Activated CD4-positive, alpha-beta T cell treated with anti-CD3 and anti-CD28 coated beads, Interleukin-2, amount 50 U/mL, for 24 hours (primary cell): ENCODE results near the gene SERGEF.

Source experiments
- DNase-seq, 2 donors: peaks; one replicate each; pipeline ENCODE4 v3.0.0-alpha.2; 2020; ENCODE audit warnings: low read depth in 1 of 2, low spot score in 1 of 2

SERGEF gene

DNA sequence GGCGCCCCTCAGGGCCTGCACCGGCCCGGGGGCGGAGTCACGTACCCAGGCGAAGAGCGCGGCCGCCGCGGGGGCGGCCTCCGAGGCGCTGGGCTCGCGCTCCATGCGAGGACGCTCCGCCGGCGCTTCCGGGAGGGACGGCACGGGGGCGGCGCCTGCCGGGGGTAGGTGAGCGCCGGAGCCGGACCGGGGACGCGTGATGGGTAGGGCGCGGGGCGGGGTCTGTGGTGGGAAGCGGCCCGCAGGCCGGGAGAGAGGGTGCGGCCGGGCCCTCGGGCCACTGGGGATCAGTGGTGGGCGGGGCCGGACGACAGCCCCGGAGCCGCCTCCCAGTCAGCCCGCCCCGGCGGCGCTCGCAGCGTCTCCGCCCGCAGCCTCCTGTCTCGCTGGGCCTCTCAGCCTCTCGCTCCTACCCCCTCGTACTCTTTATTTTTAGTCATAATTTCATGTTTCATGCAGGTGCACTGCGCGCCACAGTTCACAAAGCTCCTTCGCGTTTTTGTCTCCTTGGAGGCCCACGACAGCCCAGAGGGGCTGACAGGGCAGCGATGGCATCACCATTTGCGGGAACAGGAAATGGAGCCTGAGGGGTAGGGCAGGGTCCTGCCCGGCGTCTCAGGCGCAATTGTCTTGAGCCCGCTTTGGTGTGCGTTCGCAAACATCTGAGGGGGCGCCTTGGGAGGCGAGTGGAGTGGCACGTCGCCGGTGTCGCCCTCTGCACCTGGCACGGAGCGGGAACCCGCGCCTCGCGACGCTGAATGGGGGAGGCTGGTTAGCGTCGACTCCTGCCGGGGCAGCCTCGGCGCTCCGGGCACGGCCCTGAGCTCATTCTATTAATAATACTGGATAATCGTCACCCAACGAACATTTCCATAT, at the start of gene SERGEF:
Gene SERGEF (minus strand): TSS at position 142 of the 876 bp plus-strand sequence. CDS start 37 bp downstream, at position 105.
- DNase-seq: peak; percentile 77 to 91

DNA sequence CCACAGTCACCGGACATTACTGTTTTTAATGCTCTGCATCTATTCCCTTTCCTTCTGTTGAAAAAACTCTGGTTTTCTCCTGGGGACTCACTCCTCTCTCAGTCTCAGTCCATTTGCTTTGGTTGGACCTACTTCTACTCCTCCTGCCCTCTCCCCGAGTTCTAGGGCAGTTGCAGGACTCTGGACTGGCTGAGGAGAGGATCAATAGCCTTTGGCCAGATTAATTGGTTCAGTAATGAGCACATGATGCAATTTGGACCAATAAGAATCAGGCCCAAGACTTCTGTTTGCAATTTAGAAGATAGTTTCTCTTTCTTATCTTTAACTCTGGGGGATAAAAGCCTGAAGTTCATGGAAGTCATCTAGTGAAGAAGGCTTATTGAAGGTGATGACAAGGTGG, 48.5 kb upstream of the SERGEF start:
- no peak for DNase-seq

DNA sequence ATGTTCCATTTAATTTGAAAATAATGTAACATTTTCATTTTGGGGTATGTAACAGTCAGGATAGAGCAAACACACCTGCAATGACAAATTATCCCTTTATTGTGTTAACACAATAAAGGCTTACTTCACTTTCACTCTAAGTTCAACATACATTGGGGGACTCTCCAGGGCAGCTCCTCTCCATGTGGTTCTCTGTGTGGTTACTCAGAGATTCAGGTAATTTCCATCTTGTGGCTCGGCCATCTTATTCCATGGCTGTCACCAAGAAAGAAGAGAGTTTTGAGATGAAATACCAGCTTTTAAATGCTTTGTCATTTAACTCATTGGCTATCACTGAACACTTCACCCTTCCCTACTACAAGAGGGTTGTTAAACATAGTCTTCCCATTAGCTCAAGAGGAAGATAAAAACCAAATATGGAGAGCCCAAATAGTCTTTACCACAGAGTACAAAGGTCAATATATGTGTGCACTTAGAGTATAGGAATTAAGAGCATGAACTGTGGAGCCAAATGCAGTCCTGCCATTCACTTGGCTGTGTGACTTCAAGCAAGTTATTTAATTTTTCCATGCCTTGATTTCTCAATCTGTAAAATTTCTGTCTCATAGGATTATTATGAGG, 43.8 kb upstream of the SERGEF start:
- no peak for DNase-seq

DNA sequence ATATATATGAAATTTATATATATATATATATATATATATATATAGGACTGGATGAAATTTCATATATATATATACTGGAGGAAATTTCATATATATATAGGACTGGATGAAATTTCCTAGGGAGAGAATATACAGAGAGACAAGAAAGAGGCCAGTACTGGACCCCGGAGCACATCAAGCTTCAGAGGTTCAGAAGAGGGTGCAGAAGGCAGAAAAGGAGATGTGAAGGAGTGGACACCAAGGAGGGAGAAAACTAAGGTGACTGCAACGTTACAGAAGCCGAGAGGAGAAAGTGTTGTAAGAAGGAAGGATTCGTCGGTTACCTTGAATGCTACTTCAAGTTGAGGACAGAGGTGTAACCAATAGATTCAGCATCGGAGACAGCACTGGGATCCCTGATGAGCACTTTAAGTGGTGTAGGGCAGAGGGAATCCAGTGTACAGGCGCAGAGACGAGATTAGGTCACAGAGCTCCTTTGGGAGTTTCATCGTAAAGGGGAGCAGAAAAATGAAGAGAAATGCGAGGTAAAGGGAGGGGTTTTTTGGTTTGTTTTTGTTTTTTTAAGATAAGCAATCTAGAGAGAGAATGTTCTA, 41.8 kb upstream of the SERGEF start:
- no peak for DNase-seq

DNA sequence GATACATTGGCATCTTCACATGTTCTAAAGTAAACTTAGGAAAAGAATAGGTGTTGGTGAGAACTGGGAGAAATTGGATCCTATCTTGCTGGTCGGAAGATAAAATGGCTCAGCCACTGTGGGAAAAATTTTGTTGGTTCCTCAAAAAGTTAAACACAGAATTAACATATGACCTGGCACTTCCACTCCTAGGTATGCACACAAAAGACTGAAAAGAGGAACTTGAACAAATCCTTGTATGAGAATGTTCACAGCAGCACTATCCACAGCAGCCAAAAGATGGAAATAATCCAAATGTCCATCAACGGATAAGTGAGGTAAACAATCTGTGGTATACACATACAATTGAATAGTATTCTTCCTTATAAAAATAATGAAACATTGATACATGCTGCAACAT, 38.0 kb upstream of the SERGEF start:
- DNase-seq: no peak

DNA sequence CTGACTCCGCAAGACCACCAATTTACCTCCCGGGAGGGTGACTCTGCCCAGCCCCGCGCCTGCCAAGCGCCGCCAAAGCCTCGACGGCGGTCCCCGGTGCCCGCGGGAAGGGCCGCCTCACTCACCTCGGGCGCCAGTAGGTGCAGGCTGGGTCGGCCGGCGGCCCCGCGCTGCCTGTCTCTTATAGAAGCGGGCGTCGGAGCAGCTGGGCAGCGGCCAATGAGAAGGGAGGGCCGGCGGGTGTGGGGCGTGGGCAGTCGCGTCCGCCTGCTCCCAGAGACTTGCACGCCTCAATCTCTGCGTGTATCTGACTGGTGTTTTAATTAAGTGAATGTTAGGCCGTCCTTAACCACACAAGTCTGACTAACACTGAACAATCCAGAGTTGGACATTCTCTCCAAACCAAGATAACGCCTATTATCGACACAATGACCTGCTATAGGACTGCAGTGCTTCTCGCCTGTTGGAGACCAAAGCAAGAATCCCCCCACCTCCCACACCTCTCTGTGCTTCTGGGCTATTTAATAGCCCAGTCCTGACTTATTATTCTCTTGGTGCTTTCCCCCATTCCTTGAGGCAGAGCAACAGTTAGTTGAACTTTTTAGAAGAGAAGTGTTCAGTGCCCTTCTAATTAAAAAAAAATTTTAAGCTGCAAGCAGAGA, 33.4 kb upstream of the SERGEF start, which contains the start of gene TPH1:
Gene TPH1 (minus strand): TSS at position 154 of the 662 bp plus-strand sequence. CDS start 5,507 bp downstream, outside the sequence.
- DNase-seq: no peak

DNA sequence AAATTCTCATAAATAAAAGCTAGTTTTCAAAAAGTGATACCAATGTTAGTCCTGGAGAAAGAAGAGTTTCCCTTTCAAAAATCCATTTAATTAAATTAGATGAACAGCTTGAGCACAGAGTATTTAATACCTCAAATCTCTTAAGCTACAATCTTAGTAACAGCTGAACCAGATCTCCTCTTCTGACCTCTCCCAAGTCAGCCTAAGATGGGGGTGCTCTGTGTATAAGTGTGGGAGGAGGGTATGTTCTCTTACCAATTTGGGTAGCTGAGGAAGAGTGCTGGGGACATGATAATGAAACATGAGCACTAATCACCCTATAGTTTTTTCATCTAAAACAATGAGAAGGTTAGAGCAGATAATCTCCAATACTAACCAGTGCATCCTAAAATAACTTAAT, 23.6 kb upstream of the SERGEF start:
- no peak for DNase-seq

DNA sequence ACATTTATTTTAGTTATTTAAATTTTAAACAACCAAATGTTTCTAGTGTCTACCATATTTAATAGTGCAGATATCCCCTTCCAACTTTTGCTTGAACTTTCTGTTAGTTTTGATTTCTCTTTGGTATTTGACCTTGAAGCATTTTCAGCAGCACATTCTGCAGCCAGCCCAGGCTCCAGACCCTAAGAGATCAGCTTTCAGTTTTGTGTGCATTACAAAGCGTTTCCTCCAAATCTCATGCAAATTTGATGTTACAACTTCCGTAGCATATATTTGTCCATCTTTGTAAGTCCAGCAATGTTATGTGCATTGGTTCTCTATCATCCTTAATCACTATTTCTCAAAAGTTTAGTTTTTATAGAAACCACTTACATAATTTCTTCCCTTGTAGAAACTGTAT, 14.6 kb upstream of the SERGEF start:
- no peak for DNase-seq

DNA sequence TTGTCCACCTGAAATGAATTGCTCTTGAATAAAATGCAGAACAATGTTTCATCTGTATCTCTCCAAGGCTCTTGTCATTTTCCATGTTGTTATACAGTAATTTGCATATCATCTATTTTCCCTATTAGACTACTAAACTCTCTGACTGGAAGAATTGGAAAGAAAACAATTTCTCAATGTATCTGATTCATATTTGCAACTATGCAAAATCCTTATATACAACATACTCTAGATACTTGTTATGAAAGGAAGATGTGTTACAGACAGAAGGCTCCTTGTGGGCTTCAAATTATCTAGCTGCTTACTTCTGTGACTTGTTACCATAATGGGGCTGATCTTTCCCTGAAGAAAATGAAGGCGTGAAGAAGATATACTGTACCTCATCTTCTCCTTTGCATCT, 9.6 kb upstream of the SERGEF start:
- no peak for DNase-seq

DNA sequence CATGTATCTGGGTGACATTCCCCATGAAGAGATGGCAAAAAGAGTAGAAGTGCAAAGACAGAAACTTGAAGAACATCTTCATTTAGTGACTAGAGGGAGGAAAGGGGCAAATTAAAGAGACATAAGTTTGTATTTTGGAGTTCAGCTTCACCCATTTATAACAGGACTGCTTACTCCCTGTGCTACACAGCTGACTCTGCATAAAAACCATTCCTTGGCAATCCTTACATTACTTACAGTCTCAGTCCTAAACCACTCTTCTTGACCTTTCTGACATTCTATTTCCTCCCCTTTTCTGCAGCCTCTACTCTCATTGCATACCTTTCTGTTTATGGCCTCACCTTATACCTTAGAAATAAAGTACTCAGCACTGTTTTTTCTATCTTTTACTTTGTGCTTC, 6.8 kb upstream of the SERGEF start:
- DNase-seq: no peak

DNA sequence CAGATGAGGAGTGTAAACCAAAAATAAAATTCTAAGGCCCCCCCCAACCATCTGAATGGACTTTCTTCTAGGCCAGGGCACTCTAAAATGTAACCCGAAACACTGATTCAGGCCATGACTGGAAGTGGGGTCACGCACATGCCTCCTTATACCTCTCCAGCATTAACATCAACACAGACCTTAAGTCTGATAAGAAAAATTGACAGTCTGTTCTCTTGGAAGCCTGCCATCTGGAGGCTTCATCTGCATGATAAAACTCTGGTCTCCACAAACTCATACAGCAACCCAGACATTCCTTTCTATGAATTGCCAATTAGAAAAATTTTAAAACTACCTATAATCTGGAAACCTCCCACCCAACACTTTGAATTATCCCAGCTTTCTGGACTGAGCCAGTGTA, 3.9 kb upstream of the SERGEF start:
- DNase-seq: no peak

DNA sequence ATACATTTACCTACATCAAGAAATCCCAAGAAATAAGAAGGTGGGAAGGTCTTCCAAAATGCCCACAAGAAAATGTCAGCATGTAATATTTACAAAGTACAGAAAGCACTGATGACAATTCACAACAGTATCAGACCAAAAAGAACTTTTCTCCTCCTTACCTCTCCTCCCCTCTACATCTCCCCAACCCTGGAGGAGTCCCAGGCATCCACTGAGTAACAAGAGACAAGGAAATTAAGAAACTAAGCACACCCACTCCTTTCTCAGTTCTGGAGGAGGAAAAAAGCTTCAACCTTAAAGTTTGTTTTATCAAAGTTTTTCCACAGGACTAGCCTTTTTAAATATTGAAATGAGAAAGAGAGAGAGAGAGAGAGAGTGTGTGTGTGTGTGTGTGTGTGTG, 2.0 kb upstream of the SERGEF start:
- no peak for DNase-seq

DNA sequence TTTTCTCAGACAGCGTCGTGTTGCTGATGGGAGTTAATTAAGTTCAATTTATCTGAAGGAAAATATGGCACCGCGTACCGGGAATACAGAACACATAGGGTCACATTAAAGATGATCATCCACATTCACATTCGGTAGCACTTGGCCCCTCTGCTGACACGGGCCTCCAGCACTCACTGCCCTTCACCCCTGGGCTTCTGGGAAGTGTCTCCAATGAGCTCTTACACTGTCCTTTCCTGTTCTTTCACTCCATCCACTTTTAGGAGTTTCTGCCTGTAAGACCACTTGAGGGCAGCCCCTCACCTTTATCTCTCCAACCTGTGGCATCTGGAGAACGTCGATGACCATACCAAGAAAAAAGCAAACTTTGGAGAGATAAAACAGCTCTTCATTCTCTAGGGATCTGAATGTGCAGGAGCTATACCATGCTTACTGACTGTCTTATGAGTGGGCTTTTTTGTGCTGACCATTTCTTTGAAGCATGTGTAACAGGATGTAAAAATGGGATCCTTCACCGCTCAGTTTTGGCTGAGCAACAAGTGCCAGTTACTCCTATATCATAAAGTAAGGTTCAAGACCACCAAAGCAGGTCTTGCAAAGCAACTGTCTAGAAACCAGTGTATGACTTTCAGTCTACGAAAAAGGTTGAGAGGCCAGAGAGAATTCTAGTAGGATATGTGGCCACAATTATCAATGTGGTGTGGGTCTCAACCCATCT, 1.1 kb upstream of the SERGEF start:
- no peak for DNase-seq

DNA sequence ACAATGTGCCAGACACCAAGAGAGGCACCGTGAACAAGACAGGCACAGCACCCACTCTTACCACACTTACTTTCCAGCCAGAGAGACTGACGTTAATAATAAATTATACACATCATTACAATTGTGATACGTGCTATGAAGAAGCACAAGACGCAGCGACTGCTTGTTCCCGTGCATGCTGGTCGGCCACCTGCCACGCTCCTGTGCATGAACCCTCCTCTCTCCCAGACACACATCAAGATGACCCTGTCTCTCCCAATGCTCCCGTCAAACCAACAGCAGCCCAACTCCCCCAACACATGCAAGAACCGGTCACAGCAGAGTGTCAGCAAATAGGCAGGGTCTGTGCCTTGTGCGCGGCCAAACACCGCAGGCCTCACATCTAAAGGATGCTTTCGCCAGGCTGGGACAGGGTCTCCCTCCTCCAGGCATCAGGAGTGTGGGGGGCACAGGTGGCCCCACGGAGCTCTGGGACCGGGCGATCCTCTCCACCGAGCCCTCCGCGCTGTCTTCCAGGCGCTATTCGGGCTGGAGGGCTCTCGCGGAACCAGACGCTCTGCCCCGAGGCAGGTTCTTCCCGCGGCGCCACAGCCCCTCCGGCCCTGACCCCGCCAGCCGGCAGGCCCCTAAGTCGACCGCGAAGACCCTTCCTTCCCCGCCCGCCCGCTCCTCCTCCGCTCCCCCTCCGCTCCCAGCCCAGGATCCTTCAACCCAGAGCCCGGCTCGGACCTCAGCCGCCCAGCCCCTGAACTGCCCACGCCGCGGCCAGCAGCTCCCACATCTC, 533 bp downstream of the SERGEF start:
- DNase-seq: peak in 1 of 2 donors; percentile 3

DNA sequence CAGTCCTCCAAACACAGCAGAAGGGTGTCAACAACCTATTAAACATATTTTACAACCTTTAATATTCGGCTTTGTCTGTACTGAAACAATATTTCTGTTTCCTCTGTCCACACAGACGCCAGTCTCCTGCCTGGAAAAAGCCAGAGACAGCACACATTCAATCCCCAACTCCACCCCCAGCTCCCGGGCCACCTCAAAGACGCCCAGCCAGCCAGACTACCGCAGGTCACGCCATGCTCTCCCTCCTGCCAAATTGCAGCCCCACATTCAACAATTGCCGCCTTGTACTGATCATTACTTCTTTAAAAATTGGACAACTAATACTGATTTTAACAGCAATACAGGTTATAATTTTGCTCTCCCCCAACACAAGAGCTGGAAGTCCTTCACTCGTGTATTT, 1.2 kb downstream of the SERGEF start:
- no peak for DNase-seq

DNA sequence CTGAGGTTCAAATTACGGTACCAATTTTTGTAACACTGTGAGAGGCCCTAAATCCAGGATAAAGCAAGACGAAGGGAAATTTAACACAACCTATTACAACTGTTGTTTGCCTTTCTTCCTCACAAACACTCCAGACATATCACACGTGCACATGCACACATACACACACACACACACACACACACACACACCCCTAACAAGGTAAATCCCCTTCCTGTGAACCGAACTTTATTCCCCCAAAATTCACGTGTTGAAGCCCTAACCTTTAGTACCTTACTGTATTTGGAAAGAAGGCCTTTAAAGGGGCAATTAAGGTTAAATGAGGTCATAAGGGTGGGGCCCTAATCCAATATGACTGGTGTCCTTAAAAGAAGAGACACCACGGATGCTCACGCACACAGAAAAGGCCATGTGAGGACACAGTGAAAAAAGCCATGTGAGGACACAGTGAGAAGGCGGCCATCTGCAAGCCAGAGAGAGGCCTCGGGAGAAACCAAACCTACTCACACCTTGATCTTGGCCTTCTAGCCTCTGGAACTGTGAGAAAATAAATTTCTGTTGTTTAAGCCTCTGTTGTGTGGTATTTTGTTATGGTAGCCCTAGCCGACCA, 1.8 kb downstream of the SERGEF start:
- no peak for DNase-seq

DNA sequence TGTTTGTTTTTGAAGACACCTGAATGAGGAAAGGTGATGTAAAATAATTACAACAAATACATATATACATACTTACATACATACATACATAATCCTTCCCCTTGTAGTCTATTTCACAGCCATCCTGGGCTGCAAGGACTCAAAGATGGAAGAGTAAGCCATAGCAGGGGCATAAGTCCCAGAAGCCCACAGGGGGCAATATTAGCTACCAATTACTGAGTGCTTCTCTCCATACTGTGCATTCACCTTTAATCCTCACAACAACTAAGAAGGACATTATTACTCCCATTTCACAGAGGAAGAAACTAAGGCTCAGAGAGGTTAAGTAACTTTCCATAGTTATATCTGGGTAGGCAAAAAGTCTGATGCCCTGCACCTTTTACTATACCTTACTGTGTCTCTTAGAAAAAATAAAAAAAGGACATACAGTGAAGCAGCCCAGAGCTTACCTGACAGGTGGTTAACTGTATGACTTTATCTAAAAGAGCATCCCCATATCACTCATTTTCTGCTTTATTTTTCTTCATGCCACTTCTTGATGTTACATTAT, 2.7 kb downstream of the SERGEF start:
- DNase-seq: no peak

DNA sequence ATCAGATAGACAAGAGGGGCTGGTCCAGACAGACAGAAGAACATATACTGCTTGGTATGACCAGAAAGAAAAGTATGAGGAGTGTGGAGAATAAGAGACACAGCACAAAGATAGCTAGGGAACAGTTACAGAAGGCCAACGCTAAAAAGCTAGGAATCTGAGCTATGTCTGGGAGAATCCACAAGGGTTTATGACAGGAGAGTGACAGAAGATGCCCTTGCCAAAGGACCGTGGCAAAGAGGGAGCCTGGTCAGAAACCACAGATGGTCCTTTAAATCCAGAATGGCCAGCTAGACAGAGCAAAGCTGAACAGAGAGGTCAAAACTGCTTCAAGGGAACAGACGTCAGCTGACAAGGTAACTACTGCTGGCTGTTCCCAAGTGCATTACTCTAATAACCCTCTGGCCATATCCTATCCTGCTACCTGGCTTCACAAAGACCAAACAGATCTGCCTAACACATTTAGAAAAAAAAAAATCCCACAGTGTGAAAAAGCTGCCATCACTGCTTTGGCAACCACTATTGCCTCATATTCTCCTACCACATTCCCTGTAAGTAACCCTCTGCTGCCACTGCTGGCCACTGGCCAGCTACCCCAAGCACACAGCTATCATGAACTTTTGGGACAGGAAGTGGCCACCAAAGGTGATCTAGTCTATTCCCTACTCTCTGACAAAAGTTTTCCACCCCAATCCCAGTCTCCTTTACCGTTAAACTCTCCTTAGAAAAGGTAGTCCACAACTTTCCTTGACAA, 7.3 kb downstream of the SERGEF start:
- no peak for DNase-seq

DNA sequence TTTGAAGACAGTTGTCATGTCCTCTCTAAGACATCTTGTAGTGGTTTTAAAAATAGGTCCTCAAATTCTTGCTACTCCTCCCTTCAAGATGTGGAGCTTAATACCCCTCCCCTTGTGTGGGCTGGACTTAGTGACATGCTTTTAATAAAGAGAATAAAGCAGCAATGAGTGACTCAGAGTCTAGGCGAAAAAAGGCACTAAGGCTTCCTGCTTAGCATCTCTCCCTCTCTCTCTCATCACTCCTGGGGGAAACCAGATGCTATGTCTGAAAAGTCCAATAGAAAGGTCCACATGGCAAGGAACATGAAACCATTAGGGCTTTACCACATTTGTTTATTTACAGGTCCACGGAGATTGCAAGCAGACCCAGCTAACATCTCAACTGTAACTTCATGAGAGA, 11.7 kb downstream of the SERGEF start:
- no peak for DNase-seq
